ENCODE measurements around the gene DCTN2.
"Not testable (repeated sequence)": the region's sequence is repeated elsewhere in the genome, so short reads cannot be mapped to it uniquely, and the experiment has no call there.

DCTN2 gene

DNA sequence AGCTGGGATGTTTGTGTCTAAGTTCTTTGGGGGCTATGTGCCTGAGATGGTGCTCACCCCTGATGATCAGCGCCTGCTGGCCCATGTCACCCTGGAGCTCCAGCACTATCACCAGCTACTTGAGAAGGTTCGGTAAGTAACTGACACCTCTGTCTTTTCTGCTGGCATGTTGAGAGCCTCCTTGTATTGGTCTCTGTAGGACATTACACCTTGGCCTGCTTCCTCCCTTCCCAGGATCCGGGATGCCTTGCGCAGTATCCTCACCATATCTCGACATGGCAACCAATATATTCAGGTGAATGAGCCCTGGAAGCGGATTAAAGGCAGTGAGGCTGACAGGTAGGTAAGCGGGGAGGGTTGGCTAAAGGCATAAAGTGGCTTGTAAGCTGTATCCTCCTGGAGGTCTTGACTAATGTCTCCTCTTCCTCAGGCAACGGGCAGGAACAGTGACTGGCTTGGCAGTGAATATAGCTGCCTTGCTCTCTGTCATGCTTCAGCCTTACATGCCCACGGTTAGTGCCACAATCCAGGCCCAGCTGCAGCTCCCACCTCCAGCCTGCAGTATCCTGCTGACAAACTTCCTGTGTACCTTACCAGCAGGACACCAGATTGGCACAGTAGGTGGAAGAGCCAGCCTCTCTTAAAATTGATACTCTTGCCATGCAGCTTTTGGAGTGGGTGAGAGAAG lies 32.1 kb downstream of the DCTN2 start:
- ATAC-seq: no peak

DNA sequence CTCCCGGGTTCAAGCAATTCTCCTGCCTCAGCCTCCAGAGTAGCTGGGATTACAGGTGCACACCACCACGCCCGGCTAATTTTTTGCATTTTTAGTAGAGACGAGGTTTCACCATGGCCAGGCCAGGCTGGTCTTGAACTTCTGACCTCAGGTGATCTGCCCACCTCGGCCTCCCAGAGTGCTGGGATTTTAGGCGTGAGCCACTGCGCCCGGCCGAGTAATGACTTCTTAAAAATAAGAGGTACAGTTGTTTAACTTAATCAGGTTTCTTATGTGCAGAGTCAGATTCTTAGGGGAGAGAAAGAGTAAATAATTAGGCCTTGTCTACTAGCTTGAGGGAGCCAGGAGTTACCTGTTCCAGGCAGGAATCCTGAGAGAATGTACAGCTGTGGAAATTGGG lies 32.7 kb downstream of the DCTN2 start:
- not testable (repeated sequence) for ATAC-seq

DNA sequence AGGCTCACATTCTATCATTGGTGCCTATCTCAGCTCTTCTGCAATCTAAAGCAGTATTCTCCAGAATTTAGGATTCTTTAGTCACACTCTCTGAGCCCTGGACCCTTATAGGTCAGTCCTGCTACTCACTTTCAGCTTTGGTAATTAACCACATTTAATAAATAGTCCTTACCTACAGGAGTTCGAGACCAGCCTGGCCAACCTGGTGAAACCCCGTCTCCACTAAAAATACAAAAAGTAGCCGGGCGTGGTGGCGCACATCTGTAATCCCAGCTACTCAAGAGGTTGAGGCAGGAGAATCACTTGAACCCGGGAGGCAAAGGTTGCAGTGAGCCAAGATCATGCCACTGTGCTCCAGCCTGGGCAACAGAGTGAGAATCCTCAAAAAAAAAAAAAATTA lies 33.3 kb downstream of the DCTN2 start:
- not testable (repeated sequence) for ATAC-seq

DNA sequence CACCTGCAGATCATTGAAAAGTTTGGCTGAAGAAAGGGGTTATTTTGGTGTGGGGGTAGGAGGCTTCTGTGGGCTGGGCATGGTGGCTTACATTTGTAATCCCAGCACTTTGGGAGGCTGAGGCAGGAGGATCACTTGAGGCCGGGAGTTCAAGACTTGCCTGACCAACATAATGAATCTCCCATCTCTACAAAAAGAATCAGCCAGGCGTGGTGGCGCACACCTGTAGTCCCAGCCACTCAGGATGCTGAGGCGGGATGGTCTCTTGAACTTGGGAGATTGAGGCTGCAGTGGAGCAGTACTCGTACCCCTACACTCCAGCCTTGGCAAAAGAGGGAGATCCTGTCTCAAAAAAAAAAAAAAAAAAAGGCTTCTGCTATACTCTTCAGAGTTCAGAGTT lies 33.7 kb downstream of the DCTN2 start:
- ATAC-seq: no peak

DNA sequence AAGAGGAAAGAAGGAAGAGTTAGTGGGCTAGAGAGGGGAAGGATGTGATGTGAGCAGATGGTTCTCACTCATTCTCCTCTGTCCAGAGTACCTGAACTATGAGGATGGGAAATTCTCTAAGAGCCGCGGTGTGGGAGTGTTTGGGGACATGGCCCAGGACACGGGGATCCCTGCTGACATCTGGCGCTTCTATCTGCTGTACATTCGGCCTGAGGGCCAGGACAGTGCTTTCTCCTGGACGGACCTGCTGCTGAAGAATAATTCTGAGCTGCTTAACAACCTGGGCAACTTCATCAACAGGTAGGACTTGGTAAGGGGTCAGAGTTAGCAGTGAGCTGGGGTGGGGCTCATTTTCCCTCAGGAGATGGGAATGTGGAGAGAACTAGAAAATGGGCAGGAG lies 34.3 kb downstream of the DCTN2 start:
- ATAC-seq: no peak

DNA sequence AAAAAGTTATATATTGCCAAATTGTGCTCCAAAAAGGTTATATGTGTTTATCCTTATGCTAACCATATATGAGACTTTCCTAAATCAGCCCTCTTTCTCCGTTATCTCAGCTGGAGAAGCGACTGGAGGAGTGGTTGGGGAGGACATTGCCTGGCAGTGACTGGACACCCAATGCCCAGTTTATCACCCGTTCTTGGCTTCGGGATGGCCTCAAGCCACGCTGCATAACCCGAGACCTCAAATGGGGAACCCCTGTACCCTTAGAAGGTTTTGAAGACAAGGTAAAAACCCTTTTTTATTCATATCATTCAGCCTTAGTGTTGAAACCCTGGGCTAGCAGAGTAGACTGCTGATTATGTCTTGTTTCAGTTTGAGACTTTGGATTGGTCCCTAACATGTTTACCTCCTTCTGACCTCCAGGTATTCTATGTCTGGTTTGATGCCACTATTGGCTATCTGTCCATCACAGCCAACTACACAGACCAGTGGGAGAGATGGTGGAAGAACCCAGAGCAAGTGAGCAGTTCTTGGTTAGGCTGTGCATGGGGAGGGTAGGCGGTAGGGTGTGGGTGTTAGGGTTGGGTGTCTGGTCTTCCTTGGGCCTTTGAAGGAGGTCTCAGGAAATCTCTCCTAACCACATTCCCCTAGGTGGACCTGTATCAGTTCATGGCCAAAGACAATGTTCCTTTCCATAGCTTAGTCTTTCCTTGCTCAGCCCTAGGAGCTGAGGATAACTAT lies 35.2 kb downstream of the DCTN2 start:
- ATAC-seq: no peak

DNA sequence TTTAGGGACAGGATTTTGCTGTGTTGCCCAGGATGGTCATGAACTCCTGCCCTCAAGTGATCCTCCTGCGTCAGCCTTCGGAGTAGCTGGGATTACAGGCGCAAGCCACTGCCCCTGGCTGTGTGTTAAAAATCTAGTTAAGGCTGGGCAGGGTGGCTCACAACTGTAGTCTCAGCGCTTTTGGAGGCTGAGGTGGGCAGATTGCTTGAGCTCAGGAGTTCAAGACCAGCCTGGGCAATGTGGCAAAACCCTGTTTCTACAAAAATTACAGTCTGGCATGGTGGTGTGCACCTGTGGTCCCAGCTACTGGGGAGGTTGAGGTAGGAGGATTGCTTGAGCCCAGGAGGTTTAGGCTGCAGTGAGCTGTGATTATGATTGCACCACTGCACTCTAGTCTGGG lies 35.8 kb downstream of the DCTN2 start:
- ATAC-seq: no peak

DNA sequence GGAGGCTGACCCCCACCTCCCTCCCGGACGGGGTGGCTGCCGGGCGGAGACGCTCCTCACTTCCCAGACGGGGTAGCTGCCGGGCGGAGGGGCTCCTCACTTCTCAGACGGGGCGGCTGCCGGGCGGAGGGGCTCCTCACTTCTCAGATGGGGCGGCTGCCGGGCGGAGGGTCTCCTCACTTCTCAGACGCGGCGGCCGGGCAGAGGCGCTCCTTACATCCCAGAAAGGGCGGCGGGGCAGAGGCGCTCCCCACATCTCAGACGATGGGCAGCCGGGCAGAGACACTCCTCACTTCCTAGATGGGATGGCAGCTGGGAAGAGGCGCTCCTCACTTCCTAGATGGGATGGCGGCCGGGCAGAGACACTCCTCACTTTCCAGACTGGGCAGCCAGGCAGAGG lies 39.2 kb downstream of the DCTN2 start:
- ATAC-seq: not testable (repeated sequence)

DNA sequence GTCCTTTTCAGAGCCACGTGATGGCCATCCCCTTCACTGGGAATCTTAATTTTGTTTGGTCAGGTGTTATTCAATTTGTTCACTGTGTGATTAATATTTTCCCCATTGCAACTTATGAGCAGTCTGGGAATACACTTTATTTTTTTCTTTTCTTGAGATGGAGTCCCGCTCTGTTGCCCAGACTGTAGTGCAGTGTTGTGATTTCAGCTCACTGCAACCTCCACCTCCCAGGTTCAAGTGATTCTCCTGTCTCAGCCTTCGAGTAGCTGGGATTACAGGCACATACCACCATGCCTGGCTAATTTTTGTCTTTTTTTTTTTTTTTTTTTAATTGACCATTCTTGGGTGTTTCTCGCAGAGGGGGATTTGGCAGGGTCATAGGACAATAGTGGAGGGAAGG lies 40.5 kb downstream of the DCTN2 start:
- not testable (repeated sequence) for ATAC-seq

DNA sequence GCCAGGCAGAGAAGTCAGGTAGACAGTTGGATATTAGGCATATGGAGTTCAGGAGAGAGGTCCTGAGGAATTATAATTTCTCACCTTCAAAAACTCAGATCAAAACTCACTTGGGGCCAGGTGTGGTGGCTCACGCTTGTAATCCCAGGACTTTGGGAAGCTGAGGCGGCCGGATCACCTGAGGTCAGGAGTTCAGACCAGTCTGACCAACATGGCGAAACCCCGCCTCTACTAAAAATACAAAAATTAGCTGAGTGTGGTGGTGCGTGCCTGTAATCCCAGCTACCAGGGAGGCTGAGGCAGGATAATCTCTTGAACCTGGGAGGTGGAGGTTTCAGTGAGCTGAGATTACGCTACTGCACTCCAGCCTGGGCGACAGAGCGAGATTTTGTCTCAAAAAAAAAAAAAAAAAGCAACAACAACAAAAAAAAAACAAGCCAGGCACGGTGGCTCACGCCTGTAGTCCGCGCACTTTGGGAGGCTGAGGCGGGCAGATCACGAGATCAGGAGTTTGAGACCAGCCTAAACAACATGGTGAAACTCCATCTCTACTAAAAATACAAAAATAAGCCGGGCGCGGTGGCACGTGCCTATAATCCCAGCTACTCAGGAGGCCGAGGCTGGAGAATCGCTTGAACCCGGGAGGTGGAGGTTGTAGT lies 44.6 kb downstream of the DCTN2 start:
- not testable (repeated sequence) for ATAC-seq

DNA sequence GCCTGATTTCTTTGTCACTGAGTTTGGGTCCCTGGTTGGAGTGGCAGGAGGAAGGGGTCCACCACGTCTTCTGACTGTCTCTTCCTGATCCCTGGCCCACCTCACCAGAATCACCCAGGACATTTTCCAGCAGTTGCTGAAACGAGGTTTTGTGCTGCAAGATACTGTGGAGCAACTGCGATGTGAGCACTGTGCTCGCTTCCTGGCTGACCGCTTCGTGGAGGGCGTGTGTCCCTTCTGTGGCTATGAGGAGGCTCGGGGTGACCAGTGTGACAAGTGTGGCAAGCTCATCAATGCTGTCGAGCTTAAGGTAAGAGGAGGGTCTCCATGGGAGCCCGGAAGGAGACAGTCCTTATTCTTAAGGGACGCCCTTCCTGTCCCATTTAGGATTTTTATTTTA lies 46.8 kb downstream of the DCTN2 start:
- ATAC-seq: no peak

DNA sequence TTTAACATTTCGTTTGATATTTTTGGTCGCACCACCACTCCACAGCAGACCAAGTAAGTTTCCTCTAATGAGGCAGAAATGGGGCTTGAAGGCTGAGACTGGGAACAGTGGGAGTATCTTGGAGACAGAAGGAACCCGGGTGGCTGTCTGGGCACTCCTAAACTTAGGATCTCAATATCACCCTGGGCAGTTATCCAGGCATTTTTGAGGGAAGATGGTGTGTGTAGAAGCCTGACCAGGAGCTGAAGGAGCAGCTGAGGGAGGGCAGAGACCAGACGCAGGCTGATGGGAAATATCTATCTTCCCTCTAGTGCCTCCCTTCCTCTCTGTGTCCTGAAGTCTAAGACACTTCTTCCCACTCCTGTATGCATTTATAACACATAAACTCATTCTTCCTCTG lies 48.4 kb downstream of the DCTN2 start:
- no peak for ATAC-seq

DNA sequence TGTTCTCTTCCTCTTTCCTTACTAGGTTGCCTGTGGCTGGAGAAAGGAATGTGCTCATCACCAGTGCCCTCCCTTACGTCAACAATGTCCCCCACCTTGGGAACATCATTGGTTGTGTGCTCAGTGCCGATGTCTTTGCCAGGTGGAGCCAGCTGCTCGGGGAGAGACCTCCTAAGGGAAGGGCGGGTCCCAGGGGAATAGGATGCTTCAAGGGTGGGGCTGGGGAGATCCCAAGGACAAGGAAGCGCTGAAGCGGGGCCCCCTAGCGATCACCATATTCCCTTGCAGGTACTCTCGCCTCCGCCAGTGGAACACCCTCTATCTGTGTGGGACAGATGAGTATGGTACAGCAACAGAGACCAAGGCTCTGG lies 48.9 kb downstream of the DCTN2 start:
- no peak for ATAC-seq

DNA sequence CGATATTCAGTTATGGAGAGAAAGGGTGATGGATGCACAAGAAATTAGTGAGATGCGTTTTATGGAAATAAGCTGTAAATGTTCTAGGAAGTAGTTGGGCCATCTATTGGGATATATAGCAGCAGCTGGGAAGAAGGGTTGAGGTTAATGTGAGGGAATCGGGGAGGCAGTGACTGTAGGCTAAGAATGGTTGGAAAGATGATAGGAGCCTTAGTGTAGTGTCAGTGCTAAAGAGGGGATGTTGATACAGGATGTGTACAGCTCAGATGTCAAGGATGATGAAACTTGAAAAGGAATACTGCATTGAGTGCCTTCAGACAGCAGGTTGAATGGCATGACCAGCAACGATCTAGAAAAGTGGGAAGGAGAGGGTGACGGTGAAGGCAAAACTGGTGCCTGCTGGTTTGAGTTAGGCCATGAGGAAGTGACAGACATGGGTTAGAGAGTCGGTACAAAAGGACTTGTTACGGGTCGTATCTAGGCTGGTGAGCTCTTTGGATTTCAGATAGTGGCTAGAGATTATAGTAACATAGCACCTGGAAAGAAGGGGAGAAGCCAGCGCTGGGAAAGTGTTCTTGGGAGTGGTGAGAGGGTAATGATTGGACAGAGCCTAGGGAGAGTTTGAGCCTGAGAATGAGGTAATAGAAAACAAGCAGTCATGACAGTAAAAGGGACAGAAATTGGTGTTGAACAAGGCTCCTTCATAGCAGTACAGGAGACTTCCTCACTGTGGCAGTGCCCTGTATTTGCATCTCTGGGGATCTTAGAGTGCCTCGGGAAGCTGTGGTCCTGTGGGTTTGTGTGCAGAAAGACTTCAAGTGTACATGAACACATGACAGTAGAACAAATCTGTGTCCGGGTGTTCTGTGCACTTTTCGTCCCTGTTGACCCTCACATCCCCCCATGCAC lies 49.5 kb downstream of the DCTN2 start:
- ATAC-seq: no peak

DNA sequence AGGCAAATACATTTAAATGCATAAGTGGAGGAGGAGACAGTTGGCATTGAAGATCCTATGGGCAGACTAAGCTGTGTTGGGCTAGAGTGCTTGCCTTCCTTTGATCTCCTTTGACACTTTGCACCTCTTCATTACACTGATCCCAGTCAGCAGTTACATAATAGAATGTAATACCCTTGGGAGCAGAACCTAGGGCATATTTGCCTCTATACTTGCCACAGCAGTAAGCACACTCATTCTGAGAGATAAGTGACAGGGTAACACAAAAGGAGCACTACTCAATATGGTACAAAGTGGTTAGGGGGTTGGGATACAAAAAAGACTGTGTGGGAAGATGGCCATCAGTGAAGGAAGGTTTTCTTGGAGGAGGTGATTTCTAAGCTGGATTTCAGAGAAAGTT lies 50.2 kb downstream of the DCTN2 start:
- ATAC-seq: no peak

DNA sequence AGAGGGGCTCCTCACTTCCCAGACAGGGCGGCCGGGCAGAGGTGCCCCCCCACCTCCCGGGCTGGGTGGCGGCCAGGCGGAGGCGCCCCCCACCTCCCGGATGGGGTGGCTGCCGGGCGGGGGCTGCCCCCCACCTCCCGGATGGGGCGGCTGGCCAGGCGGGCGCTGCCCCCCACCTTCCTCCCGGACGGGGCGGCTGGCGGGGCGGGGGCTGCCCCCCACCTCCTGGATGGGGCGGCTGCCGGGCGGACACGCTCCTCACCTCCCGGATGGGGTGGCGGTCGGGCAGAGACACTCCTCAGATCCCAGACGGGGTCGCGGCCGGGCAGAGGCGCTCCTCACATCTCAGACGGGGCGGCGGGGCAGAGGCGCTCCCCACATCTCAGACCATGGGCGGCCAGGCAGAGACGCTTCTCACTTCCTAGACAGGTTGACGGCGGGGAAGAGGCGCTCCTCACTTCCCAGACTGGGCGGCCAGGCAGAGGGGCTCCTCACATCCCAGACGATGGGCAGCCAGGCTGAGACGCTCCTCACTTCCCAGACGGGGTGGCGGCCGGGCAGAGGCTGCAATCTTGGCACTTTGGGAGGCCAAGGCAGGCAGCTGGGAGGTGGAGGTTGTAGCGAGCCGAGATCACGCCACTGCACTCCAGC lies 51.8 kb downstream of the DCTN2 start:
- ATAC-seq: not testable (repeated sequence)

DNA sequence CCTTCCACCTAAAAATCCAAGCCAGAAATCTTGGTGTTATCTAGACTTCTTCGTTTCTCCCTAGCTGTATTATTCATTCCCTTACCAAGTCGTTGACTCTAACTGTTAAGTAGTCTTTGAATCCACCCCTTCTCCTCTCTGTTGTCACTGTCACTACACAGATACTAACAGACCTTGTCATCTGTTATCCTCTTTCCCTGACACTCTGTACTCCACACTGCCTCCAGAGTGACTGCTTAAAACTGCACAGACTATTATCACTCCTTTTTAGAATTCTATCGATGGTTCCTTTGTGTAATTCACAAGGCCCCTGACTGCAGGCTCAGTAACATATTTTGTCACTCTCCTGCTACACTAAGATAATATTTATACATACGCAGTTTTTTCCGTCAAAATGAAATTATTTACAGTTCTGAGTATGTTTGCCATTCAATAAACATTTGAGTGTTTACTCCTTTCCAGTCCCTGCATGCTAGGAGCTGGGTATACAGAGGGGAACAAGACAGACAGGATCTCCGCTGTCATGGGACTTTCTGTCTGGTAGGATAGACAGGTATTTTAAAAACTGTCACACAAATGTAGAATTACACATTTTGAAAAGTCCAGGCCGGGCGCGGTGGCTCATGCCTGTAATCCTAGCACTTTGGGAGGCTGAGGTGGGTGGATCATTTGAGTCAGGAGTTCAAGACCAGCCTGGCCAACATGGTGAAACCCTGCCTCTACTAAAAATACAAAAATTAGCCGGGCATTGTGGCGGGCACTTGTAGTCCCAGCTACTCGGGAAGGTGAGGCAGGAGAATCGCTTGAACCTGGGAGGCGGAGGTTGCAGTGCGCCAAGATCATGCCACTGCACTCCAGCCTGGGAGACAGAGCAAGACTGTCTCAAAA lies 55.4 kb downstream of the DCTN2 start:
- no peak for ATAC-seq

DNA sequence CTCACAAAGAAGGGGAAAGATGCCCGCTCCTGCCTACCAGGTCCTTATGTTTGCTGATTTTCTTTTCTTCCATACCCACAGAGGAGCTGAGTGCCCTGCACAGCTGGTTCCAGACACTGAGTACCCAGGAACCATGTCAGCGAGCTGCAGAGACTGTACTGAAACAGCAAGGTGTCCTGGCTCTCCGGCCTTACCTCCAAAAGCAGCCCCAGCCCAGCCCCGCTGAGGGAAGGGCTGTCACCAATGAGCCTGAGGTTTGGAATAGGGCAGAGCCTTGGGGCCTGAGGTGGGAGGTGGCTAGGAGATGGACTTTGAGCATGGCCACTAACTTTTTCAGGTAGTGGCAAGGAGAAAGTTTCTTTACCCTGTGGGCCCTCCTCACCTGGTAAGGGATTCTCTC lies 56.9 kb downstream of the DCTN2 start:
- no peak for ATAC-seq

DNA sequence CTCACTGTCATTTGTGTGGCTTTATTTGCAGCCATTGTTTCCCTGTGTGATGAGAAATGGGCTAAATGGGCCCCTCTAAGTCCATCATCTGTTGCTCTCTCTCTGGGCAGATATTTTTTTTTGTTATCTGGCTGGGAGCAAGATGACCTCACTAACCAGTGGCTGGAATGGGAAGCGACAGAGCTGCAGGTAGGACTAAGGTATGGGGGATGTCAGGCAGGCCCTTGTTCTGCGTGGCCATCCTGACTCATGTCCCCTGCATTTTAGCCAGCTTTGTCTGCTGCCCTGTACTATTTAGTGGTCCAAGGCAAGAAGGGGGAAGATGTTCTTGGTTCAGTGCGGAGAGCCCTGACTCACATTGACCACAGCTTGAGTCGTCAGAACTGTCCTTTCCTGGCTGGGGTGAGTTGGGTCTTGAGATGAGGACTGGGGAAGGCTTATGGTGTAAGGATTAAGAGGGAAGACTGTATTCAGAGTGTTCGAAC lies 57.8 kb downstream of the DCTN2 start:
- no peak for ATAC-seq

DNA sequence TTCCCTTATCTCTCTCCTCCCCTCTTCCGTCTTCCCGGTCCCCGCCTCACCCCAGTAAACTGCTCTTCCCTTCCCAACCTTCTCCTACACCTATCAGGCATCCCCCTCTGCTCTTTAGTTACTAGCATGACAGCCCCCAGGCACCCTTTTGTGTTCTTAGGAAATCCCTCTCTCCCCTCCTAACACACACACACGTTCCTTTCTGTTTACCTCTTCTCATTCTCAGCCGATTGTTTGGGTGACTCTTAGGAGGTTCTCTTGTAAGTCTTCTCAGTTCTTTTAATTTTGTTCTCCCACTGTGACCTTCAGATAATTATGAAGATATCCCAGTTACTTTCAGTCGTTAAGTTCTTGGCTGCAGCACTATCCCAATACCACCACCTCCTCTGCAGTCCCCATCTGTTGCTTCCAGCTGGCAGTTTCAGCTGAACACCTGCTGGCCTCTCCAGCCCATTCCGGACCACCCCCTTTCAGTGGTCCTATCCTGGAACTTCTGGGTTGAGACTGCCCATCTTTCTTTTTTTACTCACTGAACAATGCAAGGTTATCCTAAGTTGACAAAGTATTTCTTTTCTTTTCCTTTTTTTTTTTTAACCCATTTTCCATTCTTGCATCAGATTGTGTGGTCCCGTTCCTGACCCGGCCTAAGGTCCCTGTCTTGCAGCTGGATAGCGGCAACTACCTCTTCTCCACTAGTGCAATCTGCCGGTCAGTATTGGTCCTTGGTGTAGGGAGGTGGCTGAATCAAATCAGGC lies 58.4 kb downstream of the DCTN2 start:
- no peak for ATAC-seq

Data from activated CD4-positive, CD25-positive, alpha-beta regulatory T cell treated with anti-CD3 and anti-CD28 coated beads, Interleukin-2, amount 50 U/mL, for 24 hours (primary cell).